ENCODE data around the gene LCLAT1.

The LCLAT1 gene

GRCh38 chr2:30686000-30686399, 239.0 kb downstream of the LCLAT1 start:
- TF ChIP-seq, protein P1, sequence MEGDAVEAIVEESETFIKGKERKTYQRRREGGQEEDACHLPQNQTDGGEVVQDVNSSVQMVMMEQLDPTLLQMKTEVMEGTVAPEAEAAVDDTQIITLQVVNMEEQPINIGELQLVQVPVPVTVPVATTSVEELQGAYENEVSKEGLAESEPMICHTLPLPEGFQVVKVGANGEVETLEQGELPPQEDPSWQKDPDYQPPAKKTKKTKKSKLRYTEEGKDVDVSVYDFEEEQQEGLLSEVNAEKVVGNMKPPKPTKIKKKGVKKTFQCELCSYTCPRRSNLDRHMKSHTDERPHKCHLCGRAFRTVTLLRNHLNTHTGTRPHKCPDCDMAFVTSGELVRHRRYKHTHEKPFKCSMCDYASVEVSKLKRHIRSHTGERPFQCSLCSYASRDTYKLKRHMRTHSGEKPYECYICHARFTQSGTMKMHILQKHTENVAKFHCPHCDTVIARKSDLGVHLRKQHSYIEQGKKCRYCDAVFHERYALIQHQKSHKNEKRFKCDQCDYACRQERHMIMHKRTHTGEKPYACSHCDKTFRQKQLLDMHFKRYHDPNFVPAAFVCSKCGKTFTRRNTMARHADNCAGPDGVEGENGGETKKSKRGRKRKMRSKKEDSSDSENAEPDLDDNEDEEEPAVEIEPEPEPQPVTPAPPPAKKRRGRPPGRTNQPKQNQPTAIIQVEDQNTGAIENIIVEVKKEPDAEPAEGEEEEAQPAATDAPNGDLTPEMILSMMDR (conservative IDR thresholded peaks at IDR 0.05): peak; percentile 58
- no peak for TF ChIP-seq ZFX (IDR thresholded peaks at IDR 0.05)
- no peak overlapping the region for H3K27ac ChIP-seq

GRCh38 chr2:30686669-30687068, 239.6 kb downstream of the LCLAT1 start:
- H3K27ac ChIP-seq: no peak overlapping the region
- no peak for TF ChIP-seq ZFX (IDR thresholded peaks at IDR 0.05)
- TF ChIP-seq, protein P1 (conservative IDR thresholded peaks at IDR 0.05): no peak

GRCh38 chr2:30688956-30689401, 241.9 kb downstream of the LCLAT1 start:
- no peak for TF ChIP-seq ZFX (IDR thresholded peaks at IDR 0.05)
- TF ChIP-seq, protein P1 (conservative IDR thresholded peaks at IDR 0.05): no peak
- H3K27ac ChIP-seq: peak overlapping the region; percentile 3; the same call in 1 of the 2 replicates

DNA sequence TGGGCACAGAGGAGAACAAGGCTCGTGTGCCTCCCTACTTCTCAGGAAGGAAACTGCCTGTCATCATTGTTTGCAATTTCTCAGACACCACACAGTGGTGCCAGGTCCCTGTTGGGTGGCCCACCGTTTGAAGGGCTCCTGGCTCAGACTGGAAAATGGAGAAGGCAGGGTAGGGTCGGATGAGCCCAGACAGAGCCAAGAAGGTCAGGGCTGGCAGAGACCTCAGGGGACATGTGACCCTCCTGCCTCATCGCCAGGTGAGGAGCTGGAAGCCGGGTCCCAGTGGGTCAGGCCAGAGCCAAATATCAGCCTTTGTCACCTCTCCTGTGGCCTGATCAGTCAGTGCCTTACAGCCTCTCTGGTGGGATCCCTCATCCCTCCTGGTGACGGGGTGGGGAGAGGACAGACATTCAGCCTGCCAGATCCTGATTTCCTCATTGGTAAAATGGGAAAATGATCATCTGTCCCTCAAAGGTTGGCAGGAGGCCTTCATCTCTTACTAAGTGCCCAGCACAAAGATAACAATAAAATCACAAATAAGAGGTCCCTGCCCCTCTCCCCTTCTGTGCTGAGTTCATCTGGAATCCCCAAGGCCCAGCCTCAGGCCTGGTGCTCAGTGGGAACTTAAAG, 242.6 kb downstream of the LCLAT1 start:
- TF ChIP-seq, protein P1 (conservative IDR thresholded peaks at IDR 0.05): no peak
- TF ChIP-seq ZFX (IDR thresholded peaks at IDR 0.05): no peak

GRCh38 chr2:30690126-30690561, 243.1 kb downstream of the LCLAT1 start:
- no peak overlapping the region for H3K27ac ChIP-seq
- TF ChIP-seq, protein P1 (conservative IDR thresholded peaks at IDR 0.05): no peak
- no peak for TF ChIP-seq ZFX (IDR thresholded peaks at IDR 0.05)

More for the DNA sequence above, 242.6 kb downstream of the LCLAT1 start:
- H3K27ac ChIP-seq: no peak overlapping the region; the same call in 1 of the 2 replicates

DNA sequence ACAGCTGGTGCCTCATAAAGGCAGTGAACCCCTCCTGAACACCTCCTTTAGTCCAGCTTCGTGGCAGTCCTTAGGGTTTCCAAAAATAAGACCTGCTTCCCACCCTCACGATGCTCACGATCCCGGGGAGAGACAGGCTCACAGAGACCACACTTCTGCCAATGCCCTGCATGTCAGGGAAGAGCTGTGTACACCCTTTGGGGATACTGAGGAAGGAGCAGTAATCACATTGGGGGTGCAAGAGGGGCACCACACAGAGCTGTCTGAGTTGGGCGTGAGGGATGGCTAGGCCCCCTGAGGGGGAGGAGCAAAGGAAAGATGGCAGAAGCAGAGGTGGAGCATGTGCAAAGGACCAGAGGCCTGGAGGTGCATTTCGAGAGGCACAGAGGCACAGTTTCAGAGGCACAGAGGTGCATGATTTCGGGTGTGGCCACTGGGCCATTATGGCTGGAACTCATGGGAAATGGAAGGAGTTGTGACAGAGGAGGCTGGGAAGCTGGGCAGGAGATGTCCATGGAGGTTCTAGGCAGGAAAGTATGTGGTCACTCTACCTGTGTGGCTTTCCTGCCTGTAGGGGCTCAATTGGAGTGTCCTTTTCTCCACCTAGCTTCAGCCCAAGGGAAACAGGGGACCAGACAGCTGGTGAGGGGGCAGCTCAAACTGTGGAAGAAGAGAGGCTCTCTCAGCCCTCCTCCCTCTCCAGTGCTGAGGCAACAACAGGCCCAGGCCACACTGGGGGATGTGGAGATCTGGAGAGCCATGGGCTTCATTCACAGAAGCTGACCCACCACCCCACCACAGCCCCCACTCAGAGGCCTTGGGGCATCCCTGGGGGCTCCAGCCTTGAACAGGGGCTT, 244.3 kb downstream of the LCLAT1 start:
- no peak for TF ChIP-seq ZFX (IDR thresholded peaks at IDR 0.05)
- H3K27ac ChIP-seq: no peak overlapping the region

DNA sequence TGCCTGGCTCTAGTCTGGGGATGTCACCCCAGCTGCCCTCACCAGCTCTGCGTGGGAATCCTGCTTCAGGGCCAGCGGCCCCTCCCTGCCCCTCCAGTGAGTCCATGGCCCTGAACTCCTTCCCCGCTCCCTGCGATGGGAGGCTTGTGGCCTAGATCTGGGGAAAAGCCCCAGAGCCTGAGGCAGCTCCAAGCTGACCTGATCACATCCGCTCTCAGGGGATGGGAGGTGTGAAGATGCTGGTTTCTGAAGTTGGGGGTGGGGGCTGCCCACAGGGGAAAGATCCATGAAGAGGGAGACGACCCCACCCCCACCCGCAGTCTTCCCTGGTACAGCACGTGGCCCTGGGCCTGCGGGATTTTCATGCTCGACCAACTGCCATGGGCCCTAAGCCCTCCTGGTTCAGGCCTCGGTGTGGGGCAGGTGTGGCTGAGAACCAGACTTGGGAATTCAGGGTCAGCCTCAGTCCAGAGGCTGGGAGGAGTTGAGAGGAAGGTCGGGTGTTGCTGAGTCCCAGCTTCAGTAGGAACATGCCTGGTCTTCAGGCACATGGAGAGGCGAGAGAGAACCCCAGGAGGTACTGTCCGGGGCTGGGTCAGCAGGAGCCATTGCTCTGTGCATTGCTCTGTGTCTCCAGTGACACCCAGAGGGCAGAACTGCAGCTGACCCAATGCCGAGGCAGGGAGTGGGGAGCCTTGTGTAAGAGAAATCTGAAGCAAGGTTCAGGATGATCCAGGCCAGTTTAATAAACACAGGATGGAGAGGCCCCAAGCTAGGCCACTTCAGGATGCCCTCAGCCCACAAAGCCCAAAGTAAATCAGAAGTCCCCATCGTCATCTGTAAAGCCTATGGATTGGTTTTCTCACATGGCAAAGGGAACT, 245.1 kb downstream of the LCLAT1 start:
- H3K27ac ChIP-seq: no peak overlapping the region
- TF ChIP-seq ZFX (IDR thresholded peaks at IDR 0.05): no peak
- TF ChIP-seq, protein P1 (conservative IDR thresholded peaks at IDR 0.05): peak; percentile 36
